GM18526 (cell line): ENCODE measurements around the gene TRIM46.

ENCODE experiments used
- POLR2A ChIP-seq: IDR thresholded peaks from 3 replicates; pipeline ENCODE4 v1.6.1; 2011; ENCODE audit not compliant: insufficient read length; ENCODE audit errors: extremely low read depth

Gene TRIM46

GRCh38 chr1:155168456-155169210 is 5.0 kb upstream of the TRIM46 start:
- TF ChIP-seq POLR2A, result no peak

GRCh38 chr1:155169541-155169940 is 4.1 kb upstream of the TRIM46 start:
- no peak for TF ChIP-seq POLR2A

- TF ChIP-seq POLR2A, result no peak
Observed at GRCh38 chr1:155170101-155170785, 3.4 kb upstream of the TRIM46 start.

GRCh38 chr1:155170806-155171205 is 2.8 kb upstream of the TRIM46 start:
- no peak for TF ChIP-seq POLR2A

- no peak for TF ChIP-seq POLR2A
Observed at GRCh38 chr1:155171836-155172731, 1.6 kb upstream of the TRIM46 start.

- peak; percentile 84 for TF ChIP-seq POLR2A
Observed at GRCh38 chr1:155172732-155173477, 744 bp upstream of the TRIM46 start, which contains the start of gene KRTCAP2. KRTCAP2 (minus strand) TSS chr1:155173304; CDS start chr1:155173224, 80 bp downstream.

GRCh38 chr1:155174324-155175280 is 953 bp downstream of the TRIM46 start:
- no peak for TF ChIP-seq POLR2A

GRCh38 chr1:155175281-155175926 is 1.8 kb downstream of the TRIM46 start:
- TF ChIP-seq POLR2A, result no peak

GRCh38 chr1:155175927-155176371 is 2.3 kb downstream of the TRIM46 start:
- TF ChIP-seq POLR2A, result no peak

- TF ChIP-seq POLR2A, result no peak
Observed at GRCh38 chr1:155176544-155177071, 3.0 kb downstream of the TRIM46 start.

GRCh38 chr1:155177192-155177917 is 3.7 kb downstream of the TRIM46 start:
- TF ChIP-seq POLR2A, result no peak

GRCh38 chr1:155177918-155178281 is 4.3 kb downstream of the TRIM46 start:
- TF ChIP-seq POLR2A, result no peak

- no peak for TF ChIP-seq POLR2A
Observed at GRCh38 chr1:155178441-155179111, 4.9 kb downstream of the TRIM46 start.
